ENCODE measurements around the gene AHRR. TPM values are rescaled to one million over a fixed set of nuclear protein-coding genes. Genes with fewer than 3 reads are reported as not detected.
A peak's percentile ranks its signal among the peaks of the same experiment; 100 is the strongest.
"Not testable (repeated sequence)": the region's sequence is repeated elsewhere in the genome, so short reads cannot be mapped to it uniquely, and the experiment has no call there.

The AHRR gene
- polyA plus RNA-seq, 3 donors = 0.15 TPM; not detected in 1

DNA sequence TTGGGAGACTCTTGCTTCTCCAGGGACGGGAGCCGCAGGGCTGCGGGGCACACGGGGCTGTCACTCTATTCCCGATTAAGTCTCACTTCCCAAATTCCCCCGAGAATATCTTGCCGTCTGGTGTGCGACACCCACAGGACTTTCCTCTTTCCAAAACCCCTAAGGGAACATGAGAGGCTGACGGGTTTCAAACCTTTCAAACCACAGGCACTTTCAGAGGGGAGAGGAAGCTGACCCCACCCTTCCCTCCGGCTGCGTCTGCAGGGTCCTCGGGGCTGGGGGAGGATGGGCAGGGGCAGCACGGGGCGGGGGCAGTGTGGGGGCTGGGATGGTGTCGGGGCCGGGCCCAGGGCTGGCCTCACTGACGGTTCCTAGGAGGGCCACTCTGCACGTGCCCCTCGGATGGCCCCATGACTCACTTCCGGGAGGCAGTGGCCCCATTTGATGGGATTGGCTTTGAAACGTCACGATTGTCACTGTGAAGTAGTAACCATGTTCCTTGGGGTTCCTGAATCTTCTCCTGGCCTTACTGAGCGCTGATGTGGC lies 164.5 kb downstream of the AHRR start:
- intact Hi-C loops (cut with micrococcal nuclease) = no loop called here
- peak overlapping the region in 1 of 2 donors; percentile 48 for H3K4me3 Mint-ChIP-seq
- peak overlapping the region; percentile 42 for H3K4me2 ChIP-seq (replicated peaks; ENCODE audit: extremely low read depth, low read length, poor library complexity, severe bottlenecking)

DNA sequence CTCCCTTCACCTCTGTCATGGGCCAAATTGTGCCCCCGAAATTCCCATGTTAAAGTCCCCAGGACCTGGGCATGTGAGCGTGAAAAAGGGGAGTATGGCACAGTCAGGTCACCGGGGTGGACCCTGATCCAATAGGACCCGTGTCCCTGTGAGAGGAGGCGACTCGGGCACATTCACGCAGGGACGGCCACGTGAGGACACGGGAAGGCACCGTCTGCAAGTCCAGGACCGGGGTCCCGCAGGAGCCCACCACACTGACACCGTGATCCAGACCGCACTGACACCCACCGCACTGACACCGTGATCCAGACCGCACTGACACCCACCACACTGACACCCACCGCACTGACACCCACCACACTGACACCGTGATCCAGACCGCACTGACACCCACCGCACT lies 165.1 kb downstream of the AHRR start:
- Histone ChIP-seq H3K27me3 (ENCODE audit: control insufficient read depth in 2 of 2, insufficient read depth in 2 of 2, low read length in 2 of 2) (peaks cover 3 to 28% of the 10 kb centered on the region in 2 donors), H3K4me1 (ENCODE audit: control insufficient read depth in 1 of 2, insufficient read depth in 2 of 2, low read length in 2 of 2) (peaks cover 2 to 12% of the 10 kb centered on the region in 2 donors)
- H3K9me3 ChIP-seq (replicated peaks in 1 of 2; ENCODE audit: control insufficient read depth in 1 of 2, insufficient read depth in 1 of 2, low read length in 2 of 2); H3K4me3 ChIP-seq (replicated peaks in 1 of 3; ENCODE audit: low read depth in 2 of 3, low read length in 3 of 3); H3K36me3 Mint-ChIP-seq; H3K79me2 ChIP-seq (ENCODE audit: insufficient read depth, low read length); H3K36me3 ChIP-seq (replicated peaks in 1 of 2; ENCODE audit: control insufficient read depth in 1 of 2, insufficient read depth in 2 of 2, low read length in 2 of 2); DNase-seq; H3K4me2 ChIP-seq (replicated peaks; ENCODE audit: extremely low read depth, low read length, poor library complexity, severe bottlenecking); H4K20me1 ChIP-seq (ENCODE audit: insufficient read depth, low read length); H3K9ac ChIP-seq (ENCODE audit: insufficient read depth, low read length, poor library complexity, severe bottlenecking); intact Hi-C loops (cut with micrococcal nuclease); H2AFZ ChIP-seq (ENCODE audit: insufficient read depth, low read depth, low read length, poor library complexity, severe bottlenecking); H3K27ac ChIP-seq (ENCODE audit: low read depth in 1 of 2, low read length in 2 of 2): not testable (repeated sequence)
- peak overlapping the region in 1 of 2 donors; percentile 42 for H3K4me3 Mint-ChIP-seq
- peaks cover 14% of the 10 kb centered on the region for H3K4me1 Mint-ChIP-seq
- peak overlapping the region in 5 of 7 donors; percentile 13 to 53 (median 44) for H3K27ac Mint-ChIP-seq
- H3K9me3 Mint-ChIP-seq = peaks cover 2 to 16% (median 9%) of the 10 kb centered on the region in 7 donors
- peaks cover 9 to 41% (median 15%) of the 10 kb centered on the region in 3 donors for H3K27me3 Mint-ChIP-seq (ENCODE audit: low read depth in 3 of 3)
- 98% methylated on average over 8 of the region's 22 CpGs for WGBS (ENCODE audit: insufficient coverage)

More for the DNA sequence above, 164.5 kb downstream of the AHRR start:
- no peak overlapping the region for H2AFZ ChIP-seq (ENCODE audit: insufficient read depth, low read depth, low read length, poor library complexity, severe bottlenecking)
- TF ChIP-seq, protein P1, sequence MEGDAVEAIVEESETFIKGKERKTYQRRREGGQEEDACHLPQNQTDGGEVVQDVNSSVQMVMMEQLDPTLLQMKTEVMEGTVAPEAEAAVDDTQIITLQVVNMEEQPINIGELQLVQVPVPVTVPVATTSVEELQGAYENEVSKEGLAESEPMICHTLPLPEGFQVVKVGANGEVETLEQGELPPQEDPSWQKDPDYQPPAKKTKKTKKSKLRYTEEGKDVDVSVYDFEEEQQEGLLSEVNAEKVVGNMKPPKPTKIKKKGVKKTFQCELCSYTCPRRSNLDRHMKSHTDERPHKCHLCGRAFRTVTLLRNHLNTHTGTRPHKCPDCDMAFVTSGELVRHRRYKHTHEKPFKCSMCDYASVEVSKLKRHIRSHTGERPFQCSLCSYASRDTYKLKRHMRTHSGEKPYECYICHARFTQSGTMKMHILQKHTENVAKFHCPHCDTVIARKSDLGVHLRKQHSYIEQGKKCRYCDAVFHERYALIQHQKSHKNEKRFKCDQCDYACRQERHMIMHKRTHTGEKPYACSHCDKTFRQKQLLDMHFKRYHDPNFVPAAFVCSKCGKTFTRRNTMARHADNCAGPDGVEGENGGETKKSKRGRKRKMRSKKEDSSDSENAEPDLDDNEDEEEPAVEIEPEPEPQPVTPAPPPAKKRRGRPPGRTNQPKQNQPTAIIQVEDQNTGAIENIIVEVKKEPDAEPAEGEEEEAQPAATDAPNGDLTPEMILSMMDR (IDR thresholded peaks at IDR 0.05) = no peak
- peaks cover 2 to 12% of the 10 kb centered on the region in 2 donors for H3K4me1 ChIP-seq (ENCODE audit: control insufficient read depth in 1 of 2, insufficient read depth in 2 of 2, low read length in 2 of 2)
- WGBS (ENCODE audit: insufficient coverage) = 34% methylated on average over 8 of the region's 23 CpGs
- peak; percentile 53 to 72 (median 57) for DNase-seq
- H3K4me1 Mint-ChIP-seq = peaks cover 14% of the 10 kb centered on the region
- peaks cover 2 to 16% (median 9%) of the 10 kb centered on the region in 7 donors for H3K9me3 Mint-ChIP-seq
- H3K9ac ChIP-seq (ENCODE audit: insufficient read depth, low read length, poor library complexity, severe bottlenecking) = no peak overlapping the region
- H3K9me3 ChIP-seq (replicated peaks in 1 of 2; ENCODE audit: control insufficient read depth in 1 of 2, insufficient read depth in 1 of 2, low read length in 2 of 2) = no peaks in the 10 kb centered on the region
- no peak overlapping the region for H3K27ac ChIP-seq (ENCODE audit: low read depth in 1 of 2, low read length in 2 of 2)
- H3K27ac Mint-ChIP-seq = peak overlapping the region in 6 of 7 donors; percentile 13 to 85 (median 35)
- H3K36me3 Mint-ChIP-seq = no peaks in the 10 kb centered on the region
- no peaks in the 10 kb centered on the region for H3K79me2 ChIP-seq (ENCODE audit: insufficient read depth, low read length)
- no peaks in the 10 kb centered on the region for H3K36me3 ChIP-seq (replicated peaks in 1 of 2; ENCODE audit: control insufficient read depth in 1 of 2, insufficient read depth in 2 of 2, low read length in 2 of 2)
- H3K27me3 Mint-ChIP-seq (ENCODE audit: low read depth in 3 of 3) = peaks cover 10 to 45% (median 15%) of the 10 kb centered on the region in 3 donors
- H3K4me3 ChIP-seq (replicated peaks in 1 of 3; ENCODE audit: low read depth in 2 of 3, low read length in 3 of 3) = no peak overlapping the region
- H3K27me3 ChIP-seq (ENCODE audit: control insufficient read depth in 2 of 2, insufficient read depth in 2 of 2, low read length in 2 of 2) = peaks cover 3 to 28% of the 10 kb centered on the region in 2 donors
- no peaks in the 10 kb centered on the region for H4K20me1 ChIP-seq (ENCODE audit: insufficient read depth, low read length)

Other genes starting within 250 kb of the AHRR start
- not detected for gene PLEKHG4B, start 229.5 kb upstream of the AHRR start, polyA plus RNA-seq
- not detected for gene LRRC14B, start 130.2 kb upstream of the AHRR start, polyA plus RNA-seq
- 1 to 10 TPM in 1 of 3 donors, under 1 TPM in 2; 0.68 to 1.5 (median 0.85) TPM for gene CCDC127, start 103.6 kb upstream of the AHRR start, polyA plus RNA-seq
- gene SDHA, start 103.4 kb upstream of the AHRR start, polyA plus RNA-seq = 10 to 100 TPM; 55.0 to 98.0 (median 91.5) TPM
- 100 to 1,000 TPM; 151 to 219 (median 212) TPM for gene PDCD6, start 50.1 kb upstream of the AHRR start, polyA plus RNA-seq
- gene EXOC3, start 121.5 kb downstream of the AHRR start, polyA plus RNA-seq = 10 to 100 TPM; 33.2 to 59.7 (median 53.8) TPM
- under 1 TPM; 0.31 to 0.42 (median 0.36) TPM for gene SLC9A3, start 202.7 kb downstream of the AHRR start, polyA plus RNA-seq